ENCODE measurements around the gene RRAS.

The RRAS gene

DNA sequence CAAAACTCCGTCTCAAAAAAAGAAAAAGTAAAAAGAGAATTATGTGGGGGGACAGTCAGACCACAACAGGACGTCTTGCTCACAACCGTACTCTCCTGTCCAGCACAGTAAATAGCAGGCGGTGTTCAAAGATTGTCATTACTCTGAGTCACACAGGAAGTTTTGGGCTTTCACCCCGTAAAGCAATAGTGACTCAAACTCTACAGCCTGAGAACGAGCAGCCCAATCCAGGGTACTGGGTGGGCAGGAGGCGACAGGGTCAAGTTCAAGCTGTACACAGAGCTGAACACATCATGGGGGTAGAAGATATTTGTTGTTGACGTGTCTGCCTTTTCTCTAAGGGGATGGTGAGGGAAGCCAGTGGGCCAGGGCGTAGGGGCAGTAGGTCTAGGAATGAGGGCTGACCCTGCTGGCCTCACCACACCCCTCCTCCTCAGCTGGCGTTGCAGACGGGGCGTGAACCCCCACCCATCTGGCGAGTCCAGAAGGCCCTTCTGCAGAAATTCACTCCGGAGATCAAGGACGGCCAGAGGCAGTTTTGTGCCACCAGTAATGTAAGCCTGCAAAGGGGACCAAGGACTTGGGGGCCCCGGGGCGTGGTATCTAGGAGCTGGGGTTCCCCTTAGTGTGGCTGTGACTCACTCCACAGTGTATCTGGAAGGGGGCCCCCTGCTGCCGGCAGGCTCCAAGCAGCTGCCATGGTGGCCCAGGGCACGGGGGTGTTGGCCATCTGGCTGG is 25.7 kb downstream of the RRAS start:
- H3K36me3 ChIP-seq (ENCODE audit: control insufficient read depth in 1 of 2, insufficient read depth in 2 of 2, low read length in 2 of 2): peaks cover 22 to 72% of the 10 kb centered on the region in 2 donors
- no peak overlapping the region for H3K4me3 ChIP-seq (ENCODE audit: low read depth in 1 of 2, low read length in 2 of 2)
- no peak overlapping the region for H3K27ac ChIP-seq (ENCODE audit: low read depth, low read length)
- H3K9me3 ChIP-seq (ENCODE audit: control insufficient read depth in 1 of 2, low read length in 2 of 2): no peaks in the 10 kb centered on the region
- no peak overlapping the region for H3K9ac ChIP-seq (ENCODE audit: low read depth in 1 of 2, low read length in 2 of 2)
- no peaks in the 10 kb centered on the region for H3K27me3 ChIP-seq (ENCODE audit: control insufficient read depth in 1 of 2, insufficient read depth in 2 of 2, low read length in 2 of 2)
- H3K4me1 ChIP-seq (ENCODE audit: control insufficient read depth in 1 of 2, insufficient read depth in 2 of 2, low read length in 2 of 2): no peaks in the 10 kb centered on the region

DNA sequence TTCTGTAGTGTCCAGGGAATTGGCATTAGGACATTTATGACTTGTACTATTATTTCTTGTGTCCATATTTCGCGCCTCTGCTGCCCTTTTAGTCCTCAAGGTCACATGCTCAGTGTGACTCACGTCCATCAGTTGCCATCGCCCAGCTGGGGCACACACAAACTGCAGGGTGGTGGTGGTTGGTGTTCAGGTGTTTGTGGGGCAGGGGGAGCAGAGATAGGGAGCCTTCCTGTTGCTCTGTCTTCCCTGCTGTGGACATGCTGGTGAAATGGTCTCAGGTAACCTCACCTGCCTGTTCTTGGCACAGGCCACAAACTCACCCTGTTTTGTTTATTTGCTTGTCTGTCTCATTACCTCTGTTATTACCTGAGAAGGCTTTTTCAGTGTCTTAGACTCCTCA is 26.6 kb downstream of the RRAS start:
- H3K27ac ChIP-seq (ENCODE audit: low read depth, low read length): no peak overlapping the region
- no peaks in the 10 kb centered on the region for H3K4me1 ChIP-seq (ENCODE audit: control insufficient read depth in 1 of 2, insufficient read depth in 2 of 2, low read length in 2 of 2)
- no peak overlapping the region for H3K9ac ChIP-seq (ENCODE audit: low read depth in 1 of 2, low read length in 2 of 2)
- H3K36me3 ChIP-seq (ENCODE audit: control insufficient read depth in 1 of 2, insufficient read depth in 2 of 2, low read length in 2 of 2): peaks cover 22 to 74% of the 10 kb centered on the region in 2 donors
- no peak overlapping the region for H3K4me3 ChIP-seq (ENCODE audit: low read depth in 1 of 2, low read length in 2 of 2)
- no peaks in the 10 kb centered on the region for H3K9me3 ChIP-seq (ENCODE audit: control insufficient read depth in 1 of 2, low read length in 2 of 2)
- H3K27me3 ChIP-seq (ENCODE audit: control insufficient read depth in 1 of 2, insufficient read depth in 2 of 2, low read length in 2 of 2): no peaks in the 10 kb centered on the region

DNA sequence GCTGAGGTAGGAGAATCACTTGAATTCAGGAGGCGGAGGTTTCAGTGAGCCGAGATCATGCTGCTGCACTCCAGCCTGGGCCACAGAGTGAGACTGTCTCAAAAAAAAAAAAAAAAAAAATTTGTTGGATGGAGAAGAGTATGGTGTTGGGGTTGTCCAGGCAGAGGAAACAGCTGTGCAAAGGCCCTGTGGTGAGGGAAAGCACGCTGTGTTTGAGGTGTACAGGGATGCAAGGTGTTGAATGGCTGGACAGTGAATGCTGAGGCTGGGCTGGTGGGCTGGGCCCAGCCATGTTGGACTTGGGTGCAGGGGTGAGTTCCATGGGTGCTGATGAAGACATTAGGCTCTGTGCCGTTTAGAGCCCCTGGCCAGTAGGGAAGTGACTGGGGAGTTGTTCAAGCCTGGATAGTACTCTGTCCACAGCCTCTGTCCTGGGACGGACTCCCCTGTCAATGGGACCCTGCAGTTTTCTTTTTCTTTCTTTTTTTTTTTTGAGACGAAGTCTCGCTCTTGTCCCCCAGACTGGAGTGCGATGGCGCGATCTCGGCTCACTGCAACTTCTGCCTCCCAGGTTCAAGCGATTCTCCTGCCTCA is 30.3 kb downstream of the RRAS start:
- H3K27me3 ChIP-seq (ENCODE audit: control insufficient read depth in 1 of 2, insufficient read depth in 2 of 2, low read length in 2 of 2): no peaks in the 10 kb centered on the region
- no peaks in the 10 kb centered on the region for H3K9me3 ChIP-seq (ENCODE audit: control insufficient read depth in 1 of 2, low read length in 2 of 2)
- H3K36me3 ChIP-seq (ENCODE audit: control insufficient read depth in 1 of 2, insufficient read depth in 2 of 2, low read length in 2 of 2): peaks cover 13 to 58% of the 10 kb centered on the region in 2 donors
- H3K27ac ChIP-seq (ENCODE audit: low read depth, low read length): no peak overlapping the region
- H3K9ac ChIP-seq (ENCODE audit: low read depth in 1 of 2, low read length in 2 of 2): no peak overlapping the region
- H3K4me3 ChIP-seq (ENCODE audit: low read depth in 1 of 2, low read length in 2 of 2): no peak overlapping the region
- no peaks in the 10 kb centered on the region for H3K4me1 ChIP-seq (ENCODE audit: control insufficient read depth in 1 of 2, insufficient read depth in 2 of 2, low read length in 2 of 2)

DNA sequence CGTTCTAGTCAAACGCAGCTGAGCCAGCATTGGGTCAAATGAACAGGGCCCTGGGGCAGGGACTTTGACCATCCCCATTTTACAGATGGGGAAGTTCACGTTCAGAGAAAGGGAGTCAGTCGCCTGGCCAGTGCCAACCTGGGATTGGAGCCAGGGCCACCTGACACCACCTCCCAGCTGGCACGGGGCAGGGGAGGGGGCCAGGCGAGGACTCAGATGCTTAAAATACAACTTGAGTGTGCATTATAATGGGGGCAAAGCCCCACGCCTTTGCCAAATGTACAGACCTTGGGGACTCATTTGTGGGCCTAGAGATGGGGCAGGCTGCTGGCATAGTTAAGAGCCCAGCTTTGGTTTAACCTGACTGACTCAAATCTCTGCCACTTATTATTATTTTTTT is 34.3 kb downstream of the RRAS start:
- no peak overlapping the region for H3K4me3 ChIP-seq (ENCODE audit: low read depth in 1 of 2, low read length in 2 of 2)
- no peaks in the 10 kb centered on the region for H3K4me1 ChIP-seq (ENCODE audit: control insufficient read depth in 1 of 2, insufficient read depth in 2 of 2, low read length in 2 of 2)
- H3K36me3 ChIP-seq (ENCODE audit: control insufficient read depth in 1 of 2, insufficient read depth in 2 of 2, low read length in 2 of 2): peaks cover 23 to 62% of the 10 kb centered on the region in 2 donors
- H3K27ac ChIP-seq (ENCODE audit: low read depth, low read length): no peak overlapping the region
- no peak overlapping the region for H3K9ac ChIP-seq (ENCODE audit: low read depth in 1 of 2, low read length in 2 of 2)
- no peaks in the 10 kb centered on the region for H3K27me3 ChIP-seq (ENCODE audit: control insufficient read depth in 1 of 2, insufficient read depth in 2 of 2, low read length in 2 of 2)
- no peaks in the 10 kb centered on the region for H3K9me3 ChIP-seq (ENCODE audit: control insufficient read depth in 1 of 2, low read length in 2 of 2)

DNA sequence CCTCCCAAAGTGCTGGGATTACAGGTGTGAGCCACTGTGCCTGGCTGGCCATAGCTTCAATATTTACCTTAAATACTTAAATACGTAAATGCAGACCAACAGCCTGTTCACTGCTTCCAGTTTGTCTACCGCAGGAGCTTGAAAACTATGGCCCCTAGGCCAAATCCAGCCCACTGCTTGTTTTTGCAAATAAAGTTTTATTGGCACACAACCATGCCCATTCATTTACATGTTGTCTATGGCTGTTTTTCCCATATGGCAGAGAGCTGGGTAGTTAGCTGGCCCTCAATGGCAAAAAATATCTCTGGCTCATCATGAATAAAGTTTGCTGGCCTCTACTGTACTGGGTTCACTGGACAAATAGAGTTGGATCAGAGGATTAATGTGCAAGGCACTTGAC is 37.1 kb downstream of the RRAS start:
- no peak overlapping the region for H3K4me3 ChIP-seq (ENCODE audit: low read depth in 1 of 2, low read length in 2 of 2)
- peaks cover 31 to 64% of the 10 kb centered on the region in 2 donors for H3K36me3 ChIP-seq (ENCODE audit: control insufficient read depth in 1 of 2, insufficient read depth in 2 of 2, low read length in 2 of 2)
- no peaks in the 10 kb centered on the region for H3K4me1 ChIP-seq (ENCODE audit: control insufficient read depth in 1 of 2, insufficient read depth in 2 of 2, low read length in 2 of 2)
- no peak overlapping the region for H3K27ac ChIP-seq (ENCODE audit: low read depth, low read length)
- no peaks in the 10 kb centered on the region for H3K9me3 ChIP-seq (ENCODE audit: control insufficient read depth in 1 of 2, low read length in 2 of 2)
- no peaks in the 10 kb centered on the region for H3K27me3 ChIP-seq (ENCODE audit: control insufficient read depth in 1 of 2, insufficient read depth in 2 of 2, low read length in 2 of 2)
- no peak overlapping the region for H3K9ac ChIP-seq (ENCODE audit: low read depth in 1 of 2, low read length in 2 of 2)

DNA sequence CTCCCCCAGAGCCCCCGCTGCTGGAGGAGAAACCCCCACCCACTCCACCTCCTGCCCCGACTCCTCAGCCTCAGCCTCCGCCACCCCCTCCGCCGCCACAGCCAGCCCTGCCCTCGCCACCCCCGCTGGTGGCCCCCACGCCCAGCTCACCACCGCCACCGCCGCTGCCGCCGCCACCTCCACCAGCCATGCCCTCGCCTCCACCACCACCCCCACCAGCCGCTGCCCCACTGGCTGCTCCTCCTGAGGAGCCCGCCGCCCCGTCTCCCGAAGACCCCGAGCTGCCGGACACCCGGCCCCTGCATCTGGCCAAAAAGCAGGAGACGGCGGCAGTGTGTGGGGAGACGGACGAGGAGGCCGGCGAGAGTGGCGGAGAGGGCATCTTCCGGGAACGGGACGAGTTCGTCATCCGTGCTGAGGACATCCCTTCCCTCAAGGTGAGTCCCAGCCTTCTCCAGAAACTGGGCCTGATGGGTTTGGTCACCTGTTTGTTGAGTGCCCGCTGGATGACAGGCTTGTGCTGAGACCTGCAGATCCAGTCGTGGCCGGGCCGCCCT is 38.4 kb downstream of the RRAS start:
- peaks cover 31 to 60% of the 10 kb centered on the region in 2 donors for H3K36me3 ChIP-seq (ENCODE audit: control insufficient read depth in 1 of 2, insufficient read depth in 2 of 2, low read length in 2 of 2)
- H3K9me3 ChIP-seq (ENCODE audit: control insufficient read depth in 1 of 2, low read length in 2 of 2): no peaks in the 10 kb centered on the region
- no peak overlapping the region for H3K9ac ChIP-seq (ENCODE audit: low read depth in 1 of 2, low read length in 2 of 2)
- no peak overlapping the region for H3K4me3 ChIP-seq (ENCODE audit: low read depth in 1 of 2, low read length in 2 of 2)
- no peaks in the 10 kb centered on the region for H3K27me3 ChIP-seq (ENCODE audit: control insufficient read depth in 1 of 2, insufficient read depth in 2 of 2, low read length in 2 of 2)
- no peaks in the 10 kb centered on the region for H3K4me1 ChIP-seq (ENCODE audit: control insufficient read depth in 1 of 2, insufficient read depth in 2 of 2, low read length in 2 of 2)
- no peak overlapping the region for H3K27ac ChIP-seq (ENCODE audit: low read depth, low read length)

DNA sequence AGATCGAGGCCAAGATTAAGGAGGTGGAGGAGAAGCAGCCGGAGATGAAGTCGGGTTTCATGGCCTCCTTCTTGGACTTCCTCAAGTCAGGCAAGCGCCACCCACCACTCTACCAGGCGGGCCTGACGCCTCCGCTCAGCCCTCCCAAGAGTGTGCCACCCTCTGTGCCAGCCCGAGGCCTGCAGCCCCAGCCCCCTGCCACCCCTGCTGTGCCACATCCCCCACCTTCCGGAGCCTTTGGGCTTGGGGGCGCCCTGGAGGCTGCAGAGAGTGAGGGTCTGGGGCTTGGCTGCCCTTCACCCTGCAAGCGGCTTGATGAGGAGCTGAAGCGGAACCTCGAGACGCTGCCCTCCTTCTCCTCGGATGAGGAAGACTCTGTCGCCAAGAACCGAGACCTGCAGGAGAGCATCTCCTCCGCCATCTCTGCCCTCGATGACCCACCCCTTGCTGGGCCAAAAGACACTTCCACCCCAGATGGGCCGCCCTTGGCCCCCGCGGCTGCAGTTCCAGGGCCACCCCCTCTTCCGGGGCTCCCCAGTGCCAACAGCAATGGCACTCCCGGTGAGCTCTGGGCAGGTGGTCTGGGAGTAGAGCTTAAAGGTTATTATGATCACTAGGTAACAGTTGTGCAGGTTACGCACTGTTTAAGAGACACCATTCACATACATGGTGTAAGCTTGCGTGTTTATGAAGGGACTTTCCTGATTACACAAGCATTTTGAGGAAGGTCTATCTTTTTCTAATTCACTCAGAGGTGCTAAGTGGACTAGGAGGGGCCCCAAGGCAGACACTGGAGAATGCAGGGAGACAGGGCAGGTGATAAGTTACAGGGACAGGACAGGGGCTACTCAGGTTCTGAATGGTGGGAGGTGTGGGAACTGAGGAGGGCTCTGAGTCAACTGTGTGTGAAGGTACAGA is 40.3 kb downstream of the RRAS start:
- no peak overlapping the region for H3K4me3 ChIP-seq (ENCODE audit: low read depth in 1 of 2, low read length in 2 of 2)
- no peak overlapping the region for H3K27ac ChIP-seq (ENCODE audit: low read depth, low read length)
- H3K36me3 ChIP-seq (ENCODE audit: control insufficient read depth in 1 of 2, insufficient read depth in 2 of 2, low read length in 2 of 2): peaks cover 27 to 58% of the 10 kb centered on the region in 2 donors
- H3K9ac ChIP-seq (ENCODE audit: low read depth in 1 of 2, low read length in 2 of 2): no peak overlapping the region
- no peaks in the 10 kb centered on the region for H3K4me1 ChIP-seq (ENCODE audit: control insufficient read depth in 1 of 2, insufficient read depth in 2 of 2, low read length in 2 of 2)
- no peaks in the 10 kb centered on the region for H3K27me3 ChIP-seq (ENCODE audit: control insufficient read depth in 1 of 2, insufficient read depth in 2 of 2, low read length in 2 of 2)
- no peaks in the 10 kb centered on the region for H3K9me3 ChIP-seq (ENCODE audit: control insufficient read depth in 1 of 2, low read length in 2 of 2)

DNA sequence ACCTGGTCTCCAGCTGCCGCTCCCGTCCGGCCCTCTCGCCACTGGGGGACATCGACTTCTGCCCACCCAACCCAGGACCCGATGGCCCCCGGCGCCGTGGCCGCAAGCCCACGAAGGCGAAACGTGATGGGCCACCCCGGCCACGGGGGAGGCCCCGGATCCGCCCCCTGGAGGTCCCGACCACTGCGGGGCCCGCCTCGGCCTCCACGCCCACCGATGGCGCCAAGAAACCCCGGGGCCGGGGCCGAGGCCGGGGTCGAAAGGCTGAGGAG is 42.3 kb downstream of the RRAS start:
- Histone ChIP-seq H3K9me3 (ENCODE audit: control insufficient read depth in 1 of 2, low read length in 2 of 2) (no peaks in the 10 kb centered on the region), H3K27me3 (ENCODE audit: control insufficient read depth in 1 of 2, insufficient read depth in 2 of 2, low read length in 2 of 2) (no peaks in the 10 kb centered on the region), H3K27ac (ENCODE audit: low read depth, low read length) (no peak overlapping the region), H3K36me3 (ENCODE audit: control insufficient read depth in 1 of 2, insufficient read depth in 2 of 2, low read length in 2 of 2) (peaks cover 22 to 60% of the 10 kb centered on the region in 2 donors), H3K4me3 (ENCODE audit: low read depth in 1 of 2, low read length in 2 of 2) (no peak overlapping the region), H3K9ac (ENCODE audit: low read depth in 1 of 2, low read length in 2 of 2) (no peak overlapping the region), H3K4me1 (ENCODE audit: control insufficient read depth in 1 of 2, insufficient read depth in 2 of 2, low read length in 2 of 2) (peaks cover 10% of the 10 kb centered on the region in 2 donors)

DNA sequence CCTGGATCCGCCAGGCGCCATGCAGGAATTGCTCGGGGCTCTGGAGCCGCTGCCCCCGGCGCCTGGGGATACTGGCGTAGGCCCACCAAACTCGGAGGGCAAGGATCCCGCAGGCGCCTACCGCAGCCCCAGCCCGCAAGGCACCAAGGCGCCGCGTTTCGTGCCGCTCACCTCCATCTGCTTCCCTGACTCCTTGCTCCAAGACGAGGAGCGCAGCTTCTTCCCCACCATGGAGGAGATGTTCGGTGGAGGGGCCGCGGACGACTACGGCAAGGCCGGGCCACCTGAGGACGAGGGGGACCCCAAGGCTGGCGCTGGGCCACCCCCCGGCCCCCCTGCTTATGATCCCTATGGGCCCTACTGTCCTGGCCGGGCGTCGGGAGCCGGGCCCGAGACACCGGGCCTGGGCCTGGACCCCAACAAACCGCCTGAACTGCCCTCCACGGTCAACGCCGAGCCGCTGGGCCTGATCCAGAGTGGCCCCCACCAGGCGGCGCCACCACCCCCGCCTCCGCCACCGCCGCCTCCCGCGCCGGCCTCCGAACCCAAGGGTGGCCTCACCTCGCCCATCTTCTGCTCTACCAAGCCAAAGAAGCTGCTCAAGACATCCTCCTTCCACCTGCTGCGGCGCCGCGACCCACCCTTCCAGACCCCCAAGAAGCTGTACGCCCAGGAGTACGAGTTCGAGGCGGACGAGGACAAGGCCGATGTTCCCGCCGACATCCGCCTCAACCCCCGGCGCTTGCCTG is 42.8 kb downstream of the RRAS start:
- Histone ChIP-seq H3K27me3 (ENCODE audit: control insufficient read depth in 1 of 2, insufficient read depth in 2 of 2, low read length in 2 of 2) (no peaks in the 10 kb centered on the region), H3K9ac (ENCODE audit: low read depth in 1 of 2, low read length in 2 of 2) (no peak overlapping the region), H3K36me3 (ENCODE audit: control insufficient read depth in 1 of 2, insufficient read depth in 2 of 2, low read length in 2 of 2) (peaks cover 17 to 55% of the 10 kb centered on the region in 2 donors), H3K4me3 (ENCODE audit: low read depth in 1 of 2, low read length in 2 of 2) (no peak overlapping the region), H3K27ac (ENCODE audit: low read depth, low read length) (no peak overlapping the region), H3K4me1 (ENCODE audit: control insufficient read depth in 1 of 2, insufficient read depth in 2 of 2, low read length in 2 of 2) (peaks cover 15 to 16% of the 10 kb centered on the region in 2 donors), H3K9me3 (ENCODE audit: control insufficient read depth in 1 of 2, low read length in 2 of 2) (no peaks in the 10 kb centered on the region)

Measured in duodenal mucosa (tissue), 2 donors.